Measurements from ENCODE around the gene FGF12. TPM values are rescaled to one million over a fixed set of nuclear protein-coding genes. Genes with fewer than 3 reads are reported as not detected.

FGF12 gene
- total and polyA plus RNA-seq, 2 of the 13 experiments (the other 11 are each of a cell fraction or from before 2014, with no cell fraction given): 0.07 TPM; not detected in 1

GRCh38 chr3:192563417-192563816, 163.9 kb downstream of the FGF12 start:
- Histone ChIP-seq H3K27ac (ENCODE audit: extremely low read length, insufficient read depth, low read length) (no peak overlapping the region), H3K4me3 (replicated peaks in 1 of 3; ENCODE audit: insufficient read depth in 1 of 3, low read depth in 2 of 3, low read length in 3 of 3) (no peak overlapping the region), H3K9me3 (ENCODE audit: low read length) (no peaks in the 10 kb centered on the region), H3K79me2 (ENCODE audit: insufficient read depth, low read length) (no peaks in the 10 kb centered on the region), H3K4me2 (ENCODE audit: low read depth, low read length) (no peak overlapping the region), H4K20me1 (ENCODE audit: insufficient read depth, low read length) (no peaks in the 10 kb centered on the region), H3K4me1 (ENCODE audit: insufficient read depth, low read length) (no peaks in the 10 kb centered on the region), H3K27me3 (ENCODE audit: control insufficient read depth in 1 of 2, insufficient read depth in 2 of 2, low read length in 2 of 2) (no peaks in the 10 kb centered on the region), H3K36me3 (replicated peaks in 1 of 2; ENCODE audit: control insufficient read depth in 1 of 2, insufficient read depth in 2 of 2, low read length in 2 of 2) (no peaks in the 10 kb centered on the region), H3K9ac (ENCODE audit: insufficient read depth, low read depth, low read length) (no peak overlapping the region), H2AFZ (ENCODE audit: low read length) (no peak overlapping the region)
- in situ Hi-C loops (cut with HindIII; ENCODE audit: extremely low pct_ligation_motif_present, low pct_unique_long_range_greater_than_20kb): loop anchor here (10.0 to 25.0 kb wide), 2 partner anchors 481 to 999 kb away; partner anchors contain the start of gene ATP13A4
- FAIRE-seq: no peak
- ChIA-PET POLR2A (no interaction called here), CTCF (ENCODE audit: low intra/inter-chr PET ratio, low total read pairs) (no interaction called here)
- intact Hi-C loops (cut with micrococcal nuclease; ENCODE audit: unreplicated experiment): loop anchor here (10.0 kb wide), 1 partner anchor 481 kb away; no protein-coding TSS in a partner anchor
- BruUV-seq (replicated peaks): no TSS peak
- ATAC-seq: no peak
- DNase-seq (ENCODE audit: low spot score): no peak
- no peak for TF ChIP-seq ZNF550 (CRISPR knock-in tag; IDR thresholded peaks at IDR 0.05; ENCODE audit: borderline replicate concordance)
- no peak for TF ChIP-seq NFE2 (CRISPR knock-in tag; IDR thresholded peaks at IDR 0.05)
- TF ChIP-seq ZNF18 (CRISPR knock-in tag; IDR thresholded peaks at IDR 0.05; ENCODE audit: insufficient replicate concordance): no peak
- TF ChIP-seq MAFK (conservative IDR thresholded peaks at IDR 0.05 in 1 of 2, IDR thresholded peaks at IDR 0.05 in 1 of 2; ENCODE audit: low read length in 2 of 2): peak; percentile 42 to 71; a peak in 3 of 4 replicates
- peak; percentile 50; the same call in 1 of the 2 replicates for TF ChIP-seq MAFF (IDR thresholded peaks at IDR 0.05; ENCODE audit: low read depth, low read length)
- TF ChIP-seq PCBP2 (optimal IDR thresholded peaks at IDR 0.05; ENCODE audit: low read depth, low read length, poor library complexity, severe bottlenecking): no peak
- TF ChIP-seq MAF1 (CRISPR knock-in tag; IDR thresholded peaks at IDR 0.05; ENCODE audit: borderline replicate concordance): no peak

GRCh38 chr3:192553707-192554106, 173.6 kb downstream of the FGF12 start:
- no peak overlapping the region for H3K27ac ChIP-seq (ENCODE audit: extremely low read length, insufficient read depth, low read length)
- CTCF ChIA-PET (ENCODE audit: low intra/inter-chr PET ratio, low total read pairs): no interaction called here
- no peaks in the 10 kb centered on the region for H3K79me2 ChIP-seq (ENCODE audit: insufficient read depth, low read length)
- POLR2A ChIA-PET: no interaction called here
- no peaks in the 10 kb centered on the region for H3K27me3 ChIP-seq (ENCODE audit: control insufficient read depth in 1 of 2, insufficient read depth in 2 of 2, low read length in 2 of 2)
- H3K4me1 ChIP-seq (ENCODE audit: insufficient read depth, low read length): no peaks in the 10 kb centered on the region
- no peaks in the 10 kb centered on the region for H4K20me1 ChIP-seq (ENCODE audit: insufficient read depth, low read length)
- no peak overlapping the region for H3K9ac ChIP-seq (ENCODE audit: insufficient read depth, low read depth, low read length)
- no peaks in the 10 kb centered on the region for H3K36me3 ChIP-seq (replicated peaks in 1 of 2; ENCODE audit: control insufficient read depth in 1 of 2, insufficient read depth in 2 of 2, low read length in 2 of 2)
- FAIRE-seq (no peak), ATAC-seq (no peak), DNase-seq (ENCODE audit: low spot score) (no peak)
- in situ Hi-C loops (cut with HindIII; ENCODE audit: extremely low pct_ligation_motif_present, low pct_unique_long_range_greater_than_20kb) (loop anchor here (25.0 kb wide), 1 partner anchor 1009 kb away; the partner anchor contains the start of gene ATP13A4), intact Hi-C loops (cut with micrococcal nuclease; ENCODE audit: unreplicated experiment) (no loop called here)
- WGBS (ENCODE audit: low lambda C conversion rate): 3% methylated on average over 5 of the region's 5 CpGs
- no peak overlapping the region for H3K4me2 ChIP-seq (ENCODE audit: low read depth, low read length)
- no peak overlapping the region for H3K4me3 ChIP-seq (replicated peaks in 1 of 3; ENCODE audit: insufficient read depth in 1 of 3, low read depth in 2 of 3, low read length in 3 of 3)
- no peak overlapping the region for H2AFZ ChIP-seq (ENCODE audit: low read length)
- no peaks in the 10 kb centered on the region for H3K9me3 ChIP-seq (ENCODE audit: low read length)
- no TSS peak for BruUV-seq (replicated peaks)
- TF ChIP-seq FUBP1 (CRISPR knock-in tag; IDR thresholded peaks at IDR 0.05; ENCODE audit: borderline replicate concordance): no peak
- no peak for TF ChIP-seq ZNF639 (CRISPR knock-in tag; conservative IDR thresholded peaks at IDR 0.05)
- no peak for TF ChIP-seq HHEX (CRISPR knock-in tag; IDR thresholded peaks at IDR 0.05)
- no peak for TF ChIP-seq ZGPAT (CRISPR knock-in tag; IDR thresholded peaks at IDR 0.05)
- no peak for TF ChIP-seq ZNF441 (CRISPR knock-in tag; IDR thresholded peaks at IDR 0.05; ENCODE audit: borderline replicate concordance)

All from HepG2 (cell line).